IMR-90 (cell line): ENCODE measurements around the gene GPC5. TPM values are rescaled to one million over a fixed set of nuclear protein-coding genes. Genes with fewer than 3 reads are reported as not detected.

Experiments
- ATAC-seq: fragments of 200-7000 bp; cut with Tn5 transposase; 2 replicates; pipeline ENCODE4 v1.9.1; 2020; ENCODE audit warnings: low read depth, mild to moderate bottlenecking, moderate library complexity
- BruUV-seq: library from RNA; stranded (reverse); fragments of 400-500 nt; replicated peaks from 2 replicates; lab custom pipeline; 2021; lab: Mats Ljungman, UMichigan
- CTCF ChIA-PET: fragments of 300-600 bp; formaldehyde crosslinking; extraction: SDS; loops from one replicate; lab custom pipeline; 2021; ENCODE audit warnings: antibody characterized with exemption; lab: Yijun Ruan, JAX
- POLR2A ChIA-PET: fragments of 300-600 bp; sonication (Branson Sonifier 250); formaldehyde crosslinking; loops from one replicate; lab custom pipeline; 2022; ENCODE audit warnings: antibody characterized with exemption; ENCODE audit not compliant: unreplicated experiment; lab: Charles Lee
- DNase-seq: peaks from one replicate; pipeline ENCODE4 v3.0.0; 2013
- H2AFZ ChIP-seq: replicated peaks from 2 replicates; pipeline ENCODE3; 2013; ENCODE audit warnings: low read length, mild to moderate bottlenecking; ENCODE audit not compliant: poor library complexity
- H2AK5ac ChIP-seq: 2 replicates; pipeline ENCODE4 v1.6.1; 2013; ENCODE audit warnings: low read depth, low read length, inconsistent platforms
- H2AK9ac ChIP-seq: replicated peaks from 2 replicates; pipeline ENCODE3; 2013; ENCODE audit warnings: mild to moderate bottlenecking, low read depth, low read length, moderate library complexity; ENCODE audit not compliant: poor library complexity
- H2BK120ac ChIP-seq: 2 replicates; pipeline ENCODE4 v1.6.1; 2013; ENCODE audit warnings: low read depth, low read length, inconsistent platforms
- H2BK15ac ChIP-seq: 3 replicates; pipeline ENCODE4 v1.6.1; 2013; ENCODE audit warnings: low read depth, low read length, inconsistent platforms
- H2BK20ac ChIP-seq: 2 replicates; pipeline ENCODE4 v1.6.1; 2013; ENCODE audit warnings: low read depth, mild to moderate bottlenecking, inconsistent platforms, low read length, moderate library complexity
- H2BK5ac ChIP-seq: 2 replicates; pipeline ENCODE4 v1.6.1; 2013; ENCODE audit warnings: mild to moderate bottlenecking, low read depth, low read length, inconsistent platforms; ENCODE audit not compliant: poor library complexity, severe bottlenecking
- H3K14ac ChIP-seq: replicated peaks from 2 replicates; pipeline ENCODE4 v1.6.1; 2013; ENCODE audit warnings: low read depth, low read length, inconsistent platforms
- H3K18ac ChIP-seq: 2 replicates; pipeline ENCODE4 v1.6.1; 2013; ENCODE audit warnings: low read depth, low read length, control low read depth
- H3K23ac ChIP-seq: 2 replicates; pipeline ENCODE4 v1.6.1; 2013; ENCODE audit warnings: low read depth, low read length, inconsistent platforms
- H3K27ac ChIP-seq: 2 replicates; pipeline ENCODE4 v1.5.1; 2013; ENCODE audit warnings: mild to moderate bottlenecking, control low read depth, low read length; ENCODE audit not compliant: insufficient read depth
- H3K27me3 ChIP-seq: 2 replicates; pipeline ENCODE4 v1.6.1; 2013; ENCODE audit warnings: low read length; ENCODE audit not compliant: control insufficient read depth, insufficient read depth
- H3K36me3 ChIP-seq: 2 replicates; pipeline ENCODE4 v1.6.1; 2013; ENCODE audit warnings: low read length, mixed read lengths; ENCODE audit not compliant: control insufficient read depth, insufficient read depth
- H3K4ac ChIP-seq: 2 replicates; pipeline ENCODE4 v1.6.1; 2013; ENCODE audit warnings: low read depth, low read length, inconsistent platforms
- H3K4me1 ChIP-seq: 2 replicates; pipeline ENCODE4 v1.6.1; 2013; ENCODE audit warnings: low read length, mixed read lengths; ENCODE audit not compliant: control insufficient read depth, insufficient read depth
- H3K4me2 ChIP-seq: 2 replicates; pipeline ENCODE4 v1.6.1; 2013; ENCODE audit warnings: low read depth, mild to moderate bottlenecking, control low read depth, low read length, moderate library complexity
- H3K4me3 ChIP-seq: 2 replicates; pipeline ENCODE4 v1.5.1; 2013; ENCODE audit warnings: low read depth, mild to moderate bottlenecking, control low read depth, low read length, moderate library complexity; ENCODE audit not compliant: insufficient read depth
- H3K56ac ChIP-seq: 2 replicates; pipeline ENCODE4 v1.6.1; 2013; ENCODE audit warnings: low read length, inconsistent platforms; ENCODE audit not compliant: insufficient read depth; ENCODE audit errors: extremely low read depth
- H3K79me1 ChIP-seq, 2 experiments: 2 replicates each; pipeline ENCODE4 v1.6.1; 2013; ENCODE audit warnings: low read length in 2 of 2, inconsistent platforms in 1 of 2, low read depth in 1 of 2
- H3K9ac ChIP-seq: 2 replicates; pipeline ENCODE4 v1.6.1; 2013; ENCODE audit warnings: low read depth, low read length, control low read depth
- H3K9me1 ChIP-seq: 2 replicates; pipeline ENCODE4 v1.6.1; 2013; ENCODE audit warnings: low read length, inconsistent platforms; ENCODE audit not compliant: insufficient read depth
- H3K9me3 ChIP-seq: 2 replicates; pipeline ENCODE4 v1.6.1; 2013; ENCODE audit warnings: low read length; ENCODE audit not compliant: control insufficient read depth, insufficient read depth
- H4K20me1 ChIP-seq: 2 replicates; pipeline ENCODE4 v1.6.1; 2013; ENCODE audit warnings: low read length, inconsistent platforms; ENCODE audit not compliant: insufficient read depth
- H4K5ac ChIP-seq: 2 replicates; pipeline ENCODE4 v1.6.1; 2013; ENCODE audit warnings: mild to moderate bottlenecking, low read depth, low read length, control low read depth
- H4K8ac ChIP-seq, 2 experiments: 2 replicates each; pipeline ENCODE4 v1.6.1; 2013; ENCODE audit warnings: low read depth in 2 of 2, low read length in 2 of 2, control low read depth in 1 of 2, inconsistent platforms in 1 of 2
- H4K91ac ChIP-seq: 2 replicates; pipeline ENCODE4 v1.6.1; 2013; ENCODE audit warnings: low read depth, low read length, inconsistent platforms; ENCODE audit not compliant: insufficient read depth
- CHD1 ChIP-seq: IDR thresholded peaks from 2 replicates; pipeline ENCODE4 v1.6.1; 2012; ENCODE audit warnings: low read depth, low read length, improper control_type of control experiment
- CTCF ChIP-seq: conservative IDR thresholded peaks from 2 replicates; pipeline ENCODE4 v1.5.1; 2012; ENCODE audit warnings: mild to moderate bottlenecking, low read depth, low read length, improper control_type of control experiment
- ELK1 ChIP-seq: fragments of 150-350 bp; IDR thresholded peaks from 2 replicates; pipeline ENCODE4 v1.6.1; 2016; ENCODE audit warnings: low read depth, mild to moderate bottlenecking, low read length, moderate library complexity, borderline replicate concordance
- FOS ChIP-seq: fragments of 150-350 bp; IDR thresholded peaks from 2 replicates; pipeline ENCODE4 v1.6.1; 2016; ENCODE audit warnings: low read depth, low read length
- MAFK ChIP-seq: IDR thresholded peaks from 2 replicates; pipeline ENCODE4 v1.6.1; 2012; ENCODE audit warnings: low read depth, low read length, improper control_type of control experiment
- MAZ ChIP-seq: IDR thresholded peaks from 2 replicates; pipeline ENCODE4 v1.6.1; 2012; ENCODE audit warnings: low read depth, mild to moderate bottlenecking, low read length, improper control_type of control experiment, moderate library complexity, borderline replicate concordance
- RFX5 ChIP-seq: IDR thresholded peaks from 2 replicates; pipeline ENCODE4 v1.8.0; 2012; ENCODE audit warnings: low read depth, mild to moderate bottlenecking, low read length, moderate library complexity
- WGBS, 2 experiments: methylation state at CpG; one replicate each; pipeline versions ENCODE4 v1.1.5 to v1.1.7; 2013; ENCODE audit warnings: missing lambda C conversion rate in 2 of 2; ENCODE audit not compliant: insufficient read length in 1 of 2; ENCODE audit errors: extremely low coverage in 2 of 2; 5-methylcytosine and 5-hydroxymethylcytosine counted together
- dilution Hi-C: fragments of 300-500 bp; cut with HindIII; formaldehyde crosslinking; loops from one replicate; pipeline ENCODE4 v1.14.3; 2018; ENCODE audit warnings: low sequenced_read_pairs; ENCODE audit not compliant: unreplicated experiment
- in situ Hi-C: fragments of 300-500 bp; cut with MboI; formaldehyde crosslinking; loops from 3 replicates; pipeline ENCODE4 v1.14.3; 2019; ENCODE audit warnings: low sequenced_read_pairs, inconsistent platforms, mixed read lengths
- intact Hi-C: fragments of 100-400 bp; cut with micrococcal nuclease; formaldehyde crosslinking; loops from 2 replicates; pipeline ENCODE4 v1.10.0; 2022
- polyA plus RNA-seq, 3 experiments: library from polyadenylated mRNA; depleted of rRNA; stranded (reverse); fragments of >200 nt; gene quantifications; 2 replicates each; pipeline ENCODE4 v1.2.3, GENCODE V29; 2012; ENCODE audit warnings: low replicate concordance in 1 of 3
- total RNA-seq: library from RNA; depleted of rRNA; stranded (reverse); fragments of >200 nt; gene quantifications from 2 replicates; pipeline ENCODE4 v1.2.3, GENCODE V29; 2012

GPC5 gene
- total and polyA plus RNA-seq, 2 of the 4 experiments (the other 2 are of a cell fraction): 0.94 to 1.8 TPM

- H4K20me1 ChIP-seq: no peaks in the 10 kb centered on the region
- no peaks in the 10 kb centered on the region for H3K9me3 ChIP-seq
- no peaks in the 10 kb centered on the region for H3K27me3 ChIP-seq
- in situ Hi-C loops: no loop called here
- no peak overlapping the region; the same call in 1 of the 2 replicates for H3K18ac ChIP-seq
- no peak overlapping the region for H3K4me3 ChIP-seq
- no peak overlapping the region for H2AK5ac ChIP-seq
- dilution Hi-C loops: no loop called here
- H3K79me1 ChIP-seq: no peaks in the 10 kb centered on the region
- H3K9me1 ChIP-seq: no peaks in the 10 kb centered on the region
- no peaks in the 10 kb centered on the region for H3K36me3 ChIP-seq
- H2BK120ac ChIP-seq: no peak overlapping the region
- H2AK9ac ChIP-seq: peak overlapping the region; percentile 24
- H3K23ac ChIP-seq: no peak overlapping the region
- peak overlapping the region; percentile 41 for H2AFZ ChIP-seq
- H3K14ac ChIP-seq: no peak overlapping the region
- intact Hi-C loops: no loop called here
- no peak overlapping the region for H4K8ac ChIP-seq
- no peak for TF ChIP-seq MAFK
- TF ChIP-seq CTCF: peak; percentile 23; the same call in 1 of the 2 replicates
- no peak for TF ChIP-seq CHD1
- no peak for TF ChIP-seq MAZ
- TF ChIP-seq ELK1: no peak
- no peak for TF ChIP-seq FOS
- no peak for TF ChIP-seq RFX5
- DNase-seq (peak; percentile 7), ATAC-seq (no peak)
- no peaks in the 10 kb centered on the region for H3K4me1 ChIP-seq
- no peak overlapping the region for H2BK5ac ChIP-seq
- no peak overlapping the region for H3K56ac ChIP-seq
- 84% methylated on average over 5 of the region's 10 CpGs; no CpG with 5 or more reads in 1 of the 2 experiments for WGBS, 2 experiments
- POLR2A ChIA-PET: no interaction called here
- no peak overlapping the region for H2BK15ac ChIP-seq
- no TSS peak for BruUV-seq
- H3K4ac ChIP-seq: no peak overlapping the region
- no peak overlapping the region for H2BK20ac ChIP-seq
- no peak overlapping the region for H3K4me2 ChIP-seq
- CTCF ChIA-PET: no interaction called here
- H4K91ac ChIP-seq: no peak overlapping the region
- no peak overlapping the region for H3K27ac ChIP-seq
- no peak overlapping the region for H4K5ac ChIP-seq
- H3K9ac ChIP-seq: no peak overlapping the region
These were observed 1175.1 kb downstream of the GPC5 start for GRCh38 chr13:92573467-92574057.
